NCI-H2107 treated with DMSO at 0.1 percent for 48 hours (cell line): ENCODE data around the gene RIPOR3.
"Not testable (repeated sequence)": the region's sequence is repeated elsewhere in the genome, so short reads cannot be mapped to it uniquely, and the experiment has no call there.

Source experiments
- DNase-seq: peaks from one replicate; lab custom pipeline; 2025; ENCODE audit not compliant: unreplicated experiment; lab: John Stamatoyannopoulos, UW

RIPOR3 gene

GRCh38 chr20:50578778-50579165 lies 112.6 kb downstream of the RIPOR3 start:
- DNase-seq, result no peak

GRCh38 chr20:50578061-50578777 lies 113.1 kb downstream of the RIPOR3 start:
- DNase-seq, result no peak

GRCh38 chr20:50577175-50578018 lies 113.9 kb downstream of the RIPOR3 start:
- no peak for DNase-seq

GRCh38 chr20:50575865-50576720 lies 115.2 kb downstream of the RIPOR3 start:
- peak; percentile 41 for DNase-seq

GRCh38 chr20:50574586-50574985 lies 116.8 kb downstream of the RIPOR3 start:
- DNase-seq, result no peak

- DNase-seq, result no peak
Measured at GRCh38 chr20:50574108-50574507, 117.2 kb downstream of the RIPOR3 start.

- DNase-seq, result peak; percentile 25
Measured at GRCh38 chr20:50572938-50573777, 118.2 kb downstream of the RIPOR3 start.

- no peak for DNase-seq
Measured at GRCh38 chr20:50571466-50571865, 119.9 kb downstream of the RIPOR3 start.

GRCh38 chr20:50569864-50570836 lies 121.2 kb downstream of the RIPOR3 start:
- DNase-seq, result no peak

GRCh38 chr20:50569487-50569863 lies 121.9 kb downstream of the RIPOR3 start:
- DNase-seq, result not testable (repeated sequence)

GRCh38 chr20:50568549-50568942 lies 122.8 kb downstream of the RIPOR3 start:
- no peak for DNase-seq

- DNase-seq, result no peak
Measured at GRCh38 chr20:50567860-50568548, 123.3 kb downstream of the RIPOR3 start.

GRCh38 chr20:50565871-50566270 lies 125.5 kb downstream of the RIPOR3 start:
- no peak for DNase-seq

GRCh38 chr20:50565383-50565782 lies 126.0 kb downstream of the RIPOR3 start:
- no peak for DNase-seq

GRCh38 chr20:50563133-50563944 lies 128.0 kb downstream of the RIPOR3 start:
- DNase-seq, result peak; percentile 87

- DNase-seq, result no peak
Measured at GRCh38 chr20:50562262-50562701, 129.1 kb downstream of the RIPOR3 start.

- DNase-seq, result no peak
Measured at GRCh38 chr20:50561379-50562078, 129.8 kb downstream of the RIPOR3 start.
